ENCODE data around the gene GADD45A. TPM values are rescaled to one million over a fixed set of nuclear protein-coding genes. Genes with fewer than 3 reads are reported as not detected.

Gene GADD45A, protein sequence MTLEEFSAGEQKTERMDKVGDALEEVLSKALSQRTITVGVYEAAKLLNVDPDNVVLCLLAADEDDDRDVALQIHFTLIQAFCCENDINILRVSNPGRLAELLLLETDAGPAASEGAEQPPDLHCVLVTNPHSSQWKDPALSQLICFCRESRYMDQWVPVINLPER
- 22.9 and 30.2 TPM in 2 replicates for total RNA-seq (2012; rRNA removed)

DNA sequence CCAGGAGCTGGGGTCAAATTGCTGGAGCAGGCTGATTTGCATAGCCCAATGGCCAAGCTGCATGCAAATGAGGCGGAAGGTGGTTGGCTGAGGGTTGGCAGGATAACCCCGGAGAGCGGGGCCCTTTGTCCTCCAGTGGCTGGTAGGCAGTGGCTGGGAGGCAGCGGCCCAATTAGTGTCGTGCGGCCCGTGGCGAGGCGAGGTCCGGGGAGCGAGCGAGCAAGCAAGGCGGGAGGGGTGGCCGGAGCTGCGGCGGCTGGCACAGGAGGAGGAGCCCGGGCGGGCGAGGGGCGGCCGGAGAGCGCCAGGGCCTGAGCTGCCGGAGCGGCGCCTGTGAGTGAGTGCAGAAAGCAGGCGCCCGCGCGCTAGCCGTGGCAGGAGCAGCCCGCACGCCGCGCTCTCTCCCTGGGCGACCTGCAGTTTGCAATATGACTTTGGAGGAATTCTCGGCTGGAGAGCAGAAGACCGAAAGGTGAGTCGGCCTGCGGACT lies at the start of gene GADD45A:
Gene GADD45A (plus strand): TSS at position 135 of the 491 bp plus-strand sequence. CDS start 294 bp downstream, at position 429.
- H3K4me1 ChIP-seq (ENCODE audit: control insufficient read depth, insufficient read depth, low read length): peaks cover 38% of the 10 kb centered on the region

DNA sequence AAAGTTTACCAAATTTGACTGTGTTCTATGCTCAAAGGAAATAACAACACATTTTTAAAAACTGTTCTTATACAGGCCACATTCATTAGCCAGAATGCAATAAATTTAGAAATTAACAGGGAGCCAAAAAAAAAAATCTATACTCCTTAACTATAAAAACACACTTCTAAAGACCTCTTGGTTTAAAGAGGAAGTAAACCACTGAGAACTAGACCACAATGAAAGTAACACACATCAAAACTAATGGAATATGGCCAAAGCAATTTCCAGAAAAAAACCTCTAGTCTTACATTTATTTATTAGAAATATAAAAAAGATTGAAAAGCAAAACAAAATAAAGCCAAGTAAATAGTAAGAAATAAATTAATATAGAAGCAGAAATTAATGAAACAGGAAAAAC lies 48.9 kb upstream of the GADD45A start:
- Histone ChIP-seq H3K9me3 (replicated peaks; ENCODE audit: low read length) (no peaks in the 10 kb centered on the region), H3K4me1 (ENCODE audit: control insufficient read depth, insufficient read depth, low read length) (no peaks in the 10 kb centered on the region), H3K27me3 (ENCODE audit: control insufficient read depth, insufficient read depth, low read length) (no peaks in the 10 kb centered on the region), H3K4me3 (ENCODE audit: low read length) (no peak overlapping the region), H3K36me3 (ENCODE audit: insufficient read depth, low read length) (no peaks in the 10 kb centered on the region), H3K9ac (ENCODE audit: low read depth, low read length) (no peak overlapping the region), H3K4me2 (ENCODE audit: low read length) (no peak overlapping the region)

More for the DNA sequence above, at the start of gene GADD45A:
- H3K4me3 ChIP-seq (ENCODE audit: low read length): peak within 1 kb of the TSS; percentile 90
- H3K9me3 ChIP-seq (replicated peaks; ENCODE audit: low read length): no peaks in the 10 kb centered on the region
- H3K9ac ChIP-seq (ENCODE audit: low read depth, low read length): peak within 1 kb of the TSS; percentile 97
- peak within 1 kb of the TSS; percentile 92 for H3K4me2 ChIP-seq (ENCODE audit: low read length)
- no peaks in the 10 kb centered on the region for H3K27me3 ChIP-seq (ENCODE audit: control insufficient read depth, insufficient read depth, low read length)
- peaks cover 31% of the 10 kb centered on the region for H3K36me3 ChIP-seq (ENCODE audit: insufficient read depth, low read length)

- Histone ChIP-seq H3K4me1 (ENCODE audit: control insufficient read depth, insufficient read depth, low read length) (peaks cover 6% of the 10 kb centered on the region), H3K9ac (ENCODE audit: low read depth, low read length) (no peak overlapping the region), H3K9me3 (replicated peaks; ENCODE audit: low read length) (no peaks in the 10 kb centered on the region), H3K36me3 (ENCODE audit: insufficient read depth, low read length) (no peaks in the 10 kb centered on the region), H3K27me3 (ENCODE audit: control insufficient read depth, insufficient read depth, low read length) (no peaks in the 10 kb centered on the region), H3K4me3 (ENCODE audit: low read length) (no peak overlapping the region), H3K4me2 (ENCODE audit: low read length) (no peak overlapping the region)
These were observed 45.6 kb upstream of the GADD45A start for GRCh38 chr1:67639361-67639760.

DNA sequence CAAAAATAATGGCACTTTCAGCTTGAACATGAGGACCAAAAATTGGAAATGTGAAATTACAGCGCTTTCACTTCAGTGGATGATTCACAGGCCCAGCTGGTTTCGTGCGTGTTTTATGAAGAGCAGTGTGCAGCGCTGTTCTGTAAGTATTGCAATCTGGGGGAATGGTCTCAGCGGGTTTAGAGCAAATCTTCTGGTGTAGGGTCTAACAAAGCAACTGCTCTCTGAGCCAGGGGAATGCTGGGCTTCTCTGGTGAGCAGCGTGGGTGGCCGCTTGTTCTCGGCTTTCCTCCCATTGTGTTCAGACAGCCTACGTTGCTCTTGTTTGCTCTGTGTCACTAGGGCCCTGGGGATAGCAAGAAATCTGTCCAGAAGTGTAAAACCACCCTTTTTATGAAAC lies 42.4 kb upstream of the GADD45A start:
- Histone ChIP-seq H3K27me3 (ENCODE audit: control insufficient read depth, insufficient read depth, low read length) (no peaks in the 10 kb centered on the region), H3K4me2 (ENCODE audit: low read length) (peak overlapping the region; percentile 74), H3K9ac (ENCODE audit: low read depth, low read length) (peak overlapping the region; percentile 5), H3K4me1 (ENCODE audit: control insufficient read depth, insufficient read depth, low read length) (peaks cover 15% of the 10 kb centered on the region), H3K9me3 (replicated peaks; ENCODE audit: low read length) (no peaks in the 10 kb centered on the region), H3K36me3 (ENCODE audit: insufficient read depth, low read length) (no peaks in the 10 kb centered on the region), H3K4me3 (ENCODE audit: low read length) (peak overlapping the region; percentile 40)

DNA sequence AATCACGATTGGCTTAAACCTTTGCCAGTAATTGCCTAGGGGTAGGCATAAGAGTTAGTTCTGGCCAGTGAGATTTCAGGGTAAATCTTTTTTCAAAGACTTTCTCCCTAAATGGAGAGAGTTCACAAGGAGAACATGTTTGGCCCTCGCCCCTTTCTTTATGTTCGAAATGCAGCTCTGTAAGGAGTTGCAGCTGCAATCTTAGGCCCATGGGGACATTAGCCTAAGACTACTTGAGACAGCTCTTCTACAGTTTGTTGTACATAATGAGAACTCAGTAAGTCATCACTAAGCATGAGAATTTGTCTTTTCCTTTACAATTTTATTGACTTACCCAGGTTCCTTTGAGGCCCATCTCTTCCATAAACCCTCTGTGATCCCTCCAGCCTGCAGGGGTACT lies 40.4 kb upstream of the GADD45A start:
- Histone ChIP-seq H3K4me3 (ENCODE audit: low read length) (no peak overlapping the region), H3K4me2 (ENCODE audit: low read length) (no peak overlapping the region), H3K27me3 (ENCODE audit: control insufficient read depth, insufficient read depth, low read length) (no peaks in the 10 kb centered on the region), H3K9ac (ENCODE audit: low read depth, low read length) (no peak overlapping the region), H3K9me3 (replicated peaks; ENCODE audit: low read length) (no peaks in the 10 kb centered on the region), H3K4me1 (ENCODE audit: control insufficient read depth, insufficient read depth, low read length) (peaks cover 15% of the 10 kb centered on the region), H3K36me3 (ENCODE audit: insufficient read depth, low read length) (no peaks in the 10 kb centered on the region)

DNA sequence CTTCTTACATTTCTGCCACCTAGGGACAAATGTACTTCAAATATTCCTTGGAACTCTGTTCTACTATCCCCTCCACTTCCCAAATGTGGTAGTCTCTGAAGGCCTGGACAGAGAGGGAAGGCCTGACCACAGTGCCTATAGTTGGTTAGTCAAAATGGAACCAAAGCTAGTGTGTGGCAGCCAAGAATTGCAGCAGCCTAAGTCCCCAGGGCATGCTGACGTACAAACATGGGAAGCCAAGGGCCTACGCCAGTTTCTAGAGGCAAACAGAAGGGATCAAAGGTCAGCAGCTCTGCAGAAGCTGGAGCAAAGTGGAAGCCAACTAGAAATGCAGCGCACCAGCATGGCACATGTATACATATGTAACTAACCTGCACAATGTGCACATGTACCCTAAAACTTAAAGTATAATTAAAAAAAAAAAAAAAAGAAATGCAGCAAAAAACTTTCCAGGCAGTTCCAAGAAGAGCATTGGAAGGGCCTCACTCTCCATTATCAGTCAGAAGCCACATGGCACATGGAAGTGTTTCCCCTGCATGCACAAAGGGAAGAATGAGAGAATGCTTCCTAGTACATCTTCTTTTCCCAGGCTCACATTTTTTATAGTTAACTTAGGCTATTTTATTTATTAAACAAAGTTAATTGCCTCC lies 39.4 kb upstream of the GADD45A start:
- Histone ChIP-seq H3K4me2 (ENCODE audit: low read length) (no peak overlapping the region), H3K9ac (ENCODE audit: low read depth, low read length) (no peak overlapping the region), H3K4me3 (ENCODE audit: low read length) (no peak overlapping the region), H3K27me3 (ENCODE audit: control insufficient read depth, insufficient read depth, low read length) (no peaks in the 10 kb centered on the region), H3K4me1 (ENCODE audit: control insufficient read depth, insufficient read depth, low read length) (peaks cover 15% of the 10 kb centered on the region), H3K9me3 (replicated peaks; ENCODE audit: low read length) (no peaks in the 10 kb centered on the region), H3K36me3 (ENCODE audit: insufficient read depth, low read length) (no peaks in the 10 kb centered on the region)

DNA sequence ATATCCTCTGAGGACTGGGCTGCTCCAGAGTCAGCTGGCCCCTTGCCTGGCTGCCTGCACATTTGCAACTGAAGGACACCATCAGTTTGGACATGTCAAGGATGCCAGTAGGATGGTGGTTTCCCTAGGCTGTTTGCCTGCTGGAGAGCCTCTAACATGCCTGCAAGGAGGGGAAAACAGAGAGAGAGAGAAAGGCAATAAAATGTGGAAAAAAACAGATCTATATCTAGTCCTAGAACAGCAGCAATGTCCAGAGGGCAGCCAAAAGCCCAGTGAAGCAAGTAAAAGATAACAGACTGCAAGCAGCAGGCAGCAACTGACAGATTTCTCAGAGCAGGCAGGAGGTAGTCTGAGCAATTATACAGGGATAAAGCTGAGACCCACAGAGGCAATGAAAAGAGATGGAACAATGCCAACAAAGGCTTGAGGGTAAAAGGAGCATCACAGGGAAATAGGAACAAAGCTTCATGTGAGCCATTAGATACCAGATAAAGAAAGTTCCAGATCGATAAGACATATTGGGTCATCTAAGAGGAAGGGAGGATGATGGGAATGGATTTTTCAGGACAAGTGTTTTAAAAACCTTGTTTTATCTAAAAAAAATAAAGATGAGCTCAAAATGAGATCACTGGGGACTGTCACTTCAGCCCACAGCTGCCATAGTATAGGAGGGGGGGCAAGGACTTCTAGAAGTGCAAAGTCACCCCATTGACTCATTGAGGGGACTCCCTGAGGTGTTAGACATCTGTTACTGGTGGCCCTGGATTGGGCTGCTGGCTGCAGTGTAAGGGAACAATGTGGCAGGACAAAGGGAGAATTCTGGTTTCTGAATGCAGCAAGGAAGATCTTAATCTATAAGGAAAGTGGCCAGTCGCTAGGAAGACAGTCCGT lies 38.6 kb upstream of the GADD45A start:
- no peak overlapping the region for H3K4me2 ChIP-seq (ENCODE audit: low read length)
- H3K9me3 ChIP-seq (replicated peaks; ENCODE audit: low read length): no peaks in the 10 kb centered on the region
- H3K9ac ChIP-seq (ENCODE audit: low read depth, low read length): no peak overlapping the region
- H3K4me3 ChIP-seq (ENCODE audit: low read length): no peak overlapping the region
- H3K27me3 ChIP-seq (ENCODE audit: control insufficient read depth, insufficient read depth, low read length): no peaks in the 10 kb centered on the region
- H3K4me1 ChIP-seq (ENCODE audit: control insufficient read depth, insufficient read depth, low read length): peaks cover 15% of the 10 kb centered on the region
- no peaks in the 10 kb centered on the region for H3K36me3 ChIP-seq (ENCODE audit: insufficient read depth, low read length)

DNA sequence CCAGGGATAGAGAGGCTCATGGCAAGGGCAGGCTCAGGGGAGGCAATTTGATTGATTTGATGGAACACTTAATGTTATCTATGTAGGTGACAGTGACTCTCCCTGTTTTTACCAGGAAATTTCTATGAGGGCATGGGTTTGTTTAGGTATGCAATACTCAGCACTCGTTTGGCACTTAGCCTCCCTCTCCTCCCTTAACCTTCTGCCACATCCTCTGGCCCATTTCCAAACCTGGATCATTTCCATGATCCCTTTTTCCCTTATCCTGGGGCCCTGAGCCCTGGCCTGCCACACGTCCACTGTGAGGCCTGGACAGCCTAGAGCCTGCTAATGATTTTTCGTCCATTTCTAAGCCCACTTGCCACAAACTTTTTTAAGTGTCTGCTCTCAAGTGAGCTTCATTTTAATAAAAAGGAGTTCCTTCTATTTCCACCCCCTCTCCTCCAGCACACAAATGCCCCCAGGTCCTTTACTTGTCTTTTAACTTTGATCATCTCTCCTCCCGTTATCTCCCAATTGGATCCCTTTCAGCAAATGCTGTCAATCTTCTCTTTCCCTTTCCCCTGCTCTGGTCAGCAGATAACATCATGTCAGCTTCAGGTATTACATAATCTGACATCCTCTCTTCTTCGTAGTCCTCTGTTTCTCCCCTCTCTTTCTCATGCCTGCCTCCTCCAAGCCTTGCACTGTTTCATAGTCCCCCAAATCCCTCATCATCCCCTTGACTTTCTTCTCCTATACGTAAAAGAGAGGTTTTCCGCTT lies 37.8 kb upstream of the GADD45A start:
- H3K27me3 ChIP-seq (ENCODE audit: control insufficient read depth, insufficient read depth, low read length): no peaks in the 10 kb centered on the region
- no peak overlapping the region for H3K4me2 ChIP-seq (ENCODE audit: low read length)
- no peaks in the 10 kb centered on the region for H3K36me3 ChIP-seq (ENCODE audit: insufficient read depth, low read length)
- no peak overlapping the region for H3K9ac ChIP-seq (ENCODE audit: low read depth, low read length)
- peaks cover 15% of the 10 kb centered on the region for H3K4me1 ChIP-seq (ENCODE audit: control insufficient read depth, insufficient read depth, low read length)
- H3K9me3 ChIP-seq (replicated peaks; ENCODE audit: low read length): no peaks in the 10 kb centered on the region
- H3K4me3 ChIP-seq (ENCODE audit: low read length): no peak overlapping the region

GRCh38 chr1:67647814-67648358 lies 37.1 kb upstream of the GADD45A start:
- Histone ChIP-seq H3K4me3 (ENCODE audit: low read length) (no peak overlapping the region), H3K9me3 (replicated peaks; ENCODE audit: low read length) (no peaks in the 10 kb centered on the region), H3K36me3 (ENCODE audit: insufficient read depth, low read length) (no peaks in the 10 kb centered on the region), H3K4me1 (ENCODE audit: control insufficient read depth, insufficient read depth, low read length) (peaks cover 11% of the 10 kb centered on the region), H3K4me2 (ENCODE audit: low read length) (no peak overlapping the region), H3K9ac (ENCODE audit: low read depth, low read length) (no peak overlapping the region), H3K27me3 (ENCODE audit: control insufficient read depth, insufficient read depth, low read length) (no peaks in the 10 kb centered on the region)

DNA sequence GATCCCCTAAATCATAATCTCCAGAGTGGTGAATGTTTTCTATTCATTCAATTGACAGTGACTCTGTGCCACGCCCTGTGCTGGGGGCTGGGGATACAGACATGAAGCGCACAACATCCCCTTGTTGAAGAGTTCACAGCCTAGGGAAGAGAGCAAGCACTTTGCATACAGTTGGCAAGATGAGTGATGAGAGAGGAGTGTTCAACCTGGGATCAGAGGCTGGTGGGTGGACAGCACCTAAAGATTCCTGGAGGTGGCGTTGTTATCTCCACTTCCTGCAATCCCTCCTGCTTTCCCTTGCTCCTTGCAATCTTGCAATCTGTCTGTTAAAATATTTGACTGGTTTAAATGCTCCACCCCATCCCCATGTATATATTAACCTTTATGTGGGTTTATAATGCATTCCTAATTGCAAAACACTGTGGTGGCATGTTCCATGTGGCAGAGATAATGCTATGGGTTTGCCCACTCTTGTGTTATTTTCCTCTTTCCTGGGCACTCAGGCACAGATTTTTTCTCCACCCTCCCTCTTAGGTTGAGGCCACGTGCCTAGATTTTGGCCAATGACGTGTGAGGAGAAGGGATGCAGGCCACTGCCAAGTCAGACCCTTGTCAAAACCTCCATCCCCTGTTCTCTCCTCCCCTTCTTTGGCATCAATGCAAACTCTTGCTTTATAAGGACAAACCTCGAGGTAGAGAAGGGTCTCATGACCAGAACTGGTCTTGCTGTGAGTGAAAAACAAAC lies 36.2 kb upstream of the GADD45A start:
- Histone ChIP-seq H3K4me1 (ENCODE audit: control insufficient read depth, insufficient read depth, low read length) (peaks cover 14% of the 10 kb centered on the region), H3K36me3 (ENCODE audit: insufficient read depth, low read length) (no peaks in the 10 kb centered on the region), H3K27me3 (ENCODE audit: control insufficient read depth, insufficient read depth, low read length) (no peaks in the 10 kb centered on the region), H3K4me2 (ENCODE audit: low read length) (no peak overlapping the region), H3K9me3 (replicated peaks; ENCODE audit: low read length) (no peaks in the 10 kb centered on the region), H3K9ac (ENCODE audit: low read depth, low read length) (no peak overlapping the region), H3K4me3 (ENCODE audit: low read length) (no peak overlapping the region)

All from skeletal muscle satellite cell (primary cell).